T-helper 2 cell treated with Interferon-gamma antibody and Interleukin-4, amounts not matched to agents 5 μg/mL and 100 μg/mL, for 36 hours (primary cell): Measurements from ENCODE around the gene PDZD2.

ENCODE experiments used
- DNase-seq: peaks from one replicate; pipeline ENCODE4 v3.0.0; 2021; ENCODE audit warnings: low spot score
- H3K27ac Mint-ChIP-seq: one replicate; pipeline ENCODE4 v1.8.0; 2021; ENCODE audit warnings: mild to moderate bottlenecking, mixed read lengths
- H3K27me3 Mint-ChIP-seq: one replicate; pipeline ENCODE4 v1.8.0; 2021; ENCODE audit warnings: low read depth, mixed read lengths
- H3K36me3 Mint-ChIP-seq: one replicate; pipeline ENCODE4 v1.8.0; 2021; ENCODE audit warnings: low read depth, mixed read lengths
- H3K4me1 Mint-ChIP-seq: one replicate; pipeline ENCODE4 v1.8.0; 2021; ENCODE audit warnings: low read depth, mixed read lengths
- H3K4me3 Mint-ChIP-seq: one replicate; pipeline ENCODE4 v1.8.0; 2022; ENCODE audit warnings: mild to moderate bottlenecking, moderate library complexity, mixed read lengths
- H3K9me3 Mint-ChIP-seq: one replicate; pipeline ENCODE4 v1.8.0; 2021; ENCODE audit warnings: mixed read lengths

The PDZD2 gene

GRCh38 chr5:32051796-32052195 lies 412.9 kb downstream of the PDZD2 start:
- peaks cover 6% of the 10 kb centered on the region for H3K27me3 Mint-ChIP-seq
- no peak overlapping the region for H3K27ac Mint-ChIP-seq
- no peaks in the 10 kb centered on the region for H3K9me3 Mint-ChIP-seq
- H3K4me3 Mint-ChIP-seq, result no peak overlapping the region
- no peak for DNase-seq
- no peaks in the 10 kb centered on the region for H3K36me3 Mint-ChIP-seq
- no peaks in the 10 kb centered on the region for H3K4me1 Mint-ChIP-seq

- Mint-ChIP-seq H3K4me3 (no peak overlapping the region), H3K9me3 (no peaks in the 10 kb centered on the region), H3K27me3 (peaks cover 8% of the 10 kb centered on the region), H3K36me3 (no peaks in the 10 kb centered on the region), H3K27ac (no peak overlapping the region), H3K4me1 (no peaks in the 10 kb centered on the region)
- no peak for DNase-seq
These were observed 417.2 kb downstream of the PDZD2 start for GRCh38 chr5:32055891-32056866.

- no peaks in the 10 kb centered on the region for H3K36me3 Mint-ChIP-seq
- no peak overlapping the region for H3K27ac Mint-ChIP-seq
- no peak overlapping the region for H3K4me3 Mint-ChIP-seq
- H3K4me1 Mint-ChIP-seq, result no peaks in the 10 kb centered on the region
- no peaks in the 10 kb centered on the region for H3K9me3 Mint-ChIP-seq
- peaks cover 8% of the 10 kb centered on the region for H3K27me3 Mint-ChIP-seq
- no peak for DNase-seq
These were observed 418.5 kb downstream of the PDZD2 start for GRCh38 chr5:32057187-32058096.

GRCh38 chr5:32058101-32058500 lies 419.2 kb downstream of the PDZD2 start:
- Mint-ChIP-seq H3K27me3 (peaks cover 8% of the 10 kb centered on the region), H3K4me1 (no peaks in the 10 kb centered on the region), H3K9me3 (no peaks in the 10 kb centered on the region), H3K27ac (no peak overlapping the region), H3K36me3 (no peaks in the 10 kb centered on the region), H3K4me3 (no peak overlapping the region)
- no peak for DNase-seq

GRCh38 chr5:32058997-32059396 lies 420.1 kb downstream of the PDZD2 start:
- no peak for DNase-seq
- H3K36me3 Mint-ChIP-seq, result no peaks in the 10 kb centered on the region
- H3K9me3 Mint-ChIP-seq, result no peaks in the 10 kb centered on the region
- H3K4me3 Mint-ChIP-seq, result no peak overlapping the region
- peaks cover 6% of the 10 kb centered on the region for H3K27me3 Mint-ChIP-seq
- no peak overlapping the region for H3K27ac Mint-ChIP-seq
- H3K4me1 Mint-ChIP-seq, result no peaks in the 10 kb centered on the region

- H3K4me1 Mint-ChIP-seq, result no peaks in the 10 kb centered on the region
- no peak for DNase-seq
- no peaks in the 10 kb centered on the region for H3K9me3 Mint-ChIP-seq
- no peak overlapping the region for H3K27ac Mint-ChIP-seq
- H3K27me3 Mint-ChIP-seq, result peaks cover 5% of the 10 kb centered on the region
- no peaks in the 10 kb centered on the region for H3K36me3 Mint-ChIP-seq
- H3K4me3 Mint-ChIP-seq, result no peak overlapping the region
These were observed 421.0 kb downstream of the PDZD2 start for GRCh38 chr5:32059761-32060530.

GRCh38 chr5:32061236-32061635 lies 422.3 kb downstream of the PDZD2 start:
- DNase-seq, result no peak
- no peaks in the 10 kb centered on the region for H3K4me1 Mint-ChIP-seq

GRCh38 chr5:32066448-32066847 lies 427.5 kb downstream of the PDZD2 start:
- Mint-ChIP-seq H3K27me3 (no peaks in the 10 kb centered on the region), H3K36me3 (no peaks in the 10 kb centered on the region), H3K4me1 (no peaks in the 10 kb centered on the region), H3K4me3 (no peak overlapping the region), H3K9me3 (no peaks in the 10 kb centered on the region), H3K27ac (no peak overlapping the region)
- no peak for DNase-seq

More at GRCh38 chr5:32061236-32061635, 422.3 kb downstream of the PDZD2 start:
- Mint-ChIP-seq H3K36me3 (no peaks in the 10 kb centered on the region), H3K4me3 (no peak overlapping the region), H3K27ac (no peak overlapping the region), H3K27me3 (peaks cover 5% of the 10 kb centered on the region), H3K9me3 (no peaks in the 10 kb centered on the region)

- H3K4me3 Mint-ChIP-seq, result no peak overlapping the region
- no peaks in the 10 kb centered on the region for H3K36me3 Mint-ChIP-seq
- no peaks in the 10 kb centered on the region for H3K27me3 Mint-ChIP-seq
- no peaks in the 10 kb centered on the region for H3K9me3 Mint-ChIP-seq
- no peak for DNase-seq
- no peaks in the 10 kb centered on the region for H3K4me1 Mint-ChIP-seq
- H3K27ac Mint-ChIP-seq, result no peak overlapping the region
These were observed 429.0 kb downstream of the PDZD2 start for GRCh38 chr5:32067774-32068470.

- no peaks in the 10 kb centered on the region for H3K27me3 Mint-ChIP-seq
- H3K36me3 Mint-ChIP-seq, result no peaks in the 10 kb centered on the region
- H3K27ac Mint-ChIP-seq, result no peak overlapping the region
- no peak for DNase-seq
- no peak overlapping the region for H3K4me3 Mint-ChIP-seq
- no peaks in the 10 kb centered on the region for H3K4me1 Mint-ChIP-seq
- H3K9me3 Mint-ChIP-seq, result no peaks in the 10 kb centered on the region
These were observed 429.6 kb downstream of the PDZD2 start for GRCh38 chr5:32068561-32068960.

GRCh38 chr5:32069396-32069795 lies 430.5 kb downstream of the PDZD2 start:
- DNase-seq, result no peak
- no peaks in the 10 kb centered on the region for H3K36me3 Mint-ChIP-seq
- H3K4me1 Mint-ChIP-seq, result no peaks in the 10 kb centered on the region
- H3K27ac Mint-ChIP-seq, result no peak overlapping the region
- no peaks in the 10 kb centered on the region for H3K27me3 Mint-ChIP-seq
- no peak overlapping the region for H3K4me3 Mint-ChIP-seq
- H3K9me3 Mint-ChIP-seq, result no peaks in the 10 kb centered on the region

- no peaks in the 10 kb centered on the region for H3K4me1 Mint-ChIP-seq
- H3K4me3 Mint-ChIP-seq, result no peak overlapping the region
- no peaks in the 10 kb centered on the region for H3K27me3 Mint-ChIP-seq
- no peak overlapping the region for H3K27ac Mint-ChIP-seq
- H3K9me3 Mint-ChIP-seq, result no peaks in the 10 kb centered on the region
- no peaks in the 10 kb centered on the region for H3K36me3 Mint-ChIP-seq
- DNase-seq, result no peak
These were observed 432.5 kb downstream of the PDZD2 start for GRCh38 chr5:32071351-32071944.

GRCh38 chr5:32072054-32072453 lies 433.1 kb downstream of the PDZD2 start:
- Mint-ChIP-seq H3K9me3 (no peaks in the 10 kb centered on the region), H3K4me1 (no peaks in the 10 kb centered on the region), H3K27ac (no peak overlapping the region), H3K27me3 (no peaks in the 10 kb centered on the region), H3K36me3 (no peaks in the 10 kb centered on the region), H3K4me3 (no peak overlapping the region)
- DNase-seq, result no peak
